Activated CD4-positive, CD25-positive, alpha-beta regulatory T cell treated with anti-CD3 and anti-CD28 coated beads, Interleukin-2, amount 50 U/mL, for 16 hours (primary cell): ENCODE measurements around the gene LKAAEAR1.
A peak's percentile ranks its signal among the peaks of the same experiment; 100 is the strongest.

Experiments
- DNase-seq: peaks from one replicate; pipeline ENCODE4 v3.0.0-alpha.2; 2020; ENCODE audit warnings: low read depth, low spot score

LKAAEAR1 gene

GRCh38 chr20:64051561-64052325 lies 32.5 kb downstream of the LKAAEAR1 start:
- no peak for DNase-seq

DNA sequence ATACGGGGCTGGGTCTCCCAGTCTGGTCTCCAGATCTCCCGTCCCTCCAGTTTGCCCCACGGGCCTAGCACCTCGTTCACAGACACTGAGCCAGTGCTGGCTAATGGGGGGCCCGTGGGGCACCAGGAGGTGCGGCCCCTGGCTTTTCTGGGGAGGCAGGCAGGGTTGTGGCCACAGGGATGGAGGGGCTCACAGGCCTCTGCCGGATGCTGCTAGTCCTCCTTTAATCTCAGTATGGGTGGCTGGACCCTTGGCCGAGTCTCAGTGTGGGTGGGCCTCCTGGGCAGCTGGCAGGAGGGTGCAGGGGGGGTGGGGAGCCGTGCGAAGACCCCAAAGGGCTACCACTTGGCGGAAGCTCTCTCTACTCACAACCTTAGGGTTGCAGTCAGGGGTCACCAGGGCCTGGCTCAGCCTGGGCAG lies 33.2 kb downstream of the LKAAEAR1 start:
- DNase-seq: no peak

- DNase-seq: no peak
These were observed 33.8 kb downstream of the LKAAEAR1 start for GRCh38 chr20:64050261-64051032.

DNA sequence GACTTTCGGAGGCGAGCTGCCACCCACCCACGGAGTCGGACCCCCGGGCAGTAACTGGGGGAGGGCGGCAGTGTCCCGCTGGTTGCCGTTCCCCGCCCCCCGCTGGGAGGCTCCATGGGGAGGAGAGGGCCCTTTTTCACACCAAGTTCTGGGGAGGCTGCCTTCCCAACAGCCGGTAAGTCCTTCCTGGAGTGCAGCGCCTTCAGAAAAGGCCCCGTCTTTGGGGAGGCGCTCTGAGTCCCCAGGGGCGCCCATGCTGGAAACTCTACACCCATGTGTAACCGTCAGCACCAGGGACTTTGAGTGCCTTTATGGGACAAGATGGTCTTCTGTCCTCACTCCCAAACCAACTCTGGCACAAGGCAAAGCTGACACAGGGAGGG lies 34.3 kb downstream of the LKAAEAR1 start:
- no peak for DNase-seq

DNA sequence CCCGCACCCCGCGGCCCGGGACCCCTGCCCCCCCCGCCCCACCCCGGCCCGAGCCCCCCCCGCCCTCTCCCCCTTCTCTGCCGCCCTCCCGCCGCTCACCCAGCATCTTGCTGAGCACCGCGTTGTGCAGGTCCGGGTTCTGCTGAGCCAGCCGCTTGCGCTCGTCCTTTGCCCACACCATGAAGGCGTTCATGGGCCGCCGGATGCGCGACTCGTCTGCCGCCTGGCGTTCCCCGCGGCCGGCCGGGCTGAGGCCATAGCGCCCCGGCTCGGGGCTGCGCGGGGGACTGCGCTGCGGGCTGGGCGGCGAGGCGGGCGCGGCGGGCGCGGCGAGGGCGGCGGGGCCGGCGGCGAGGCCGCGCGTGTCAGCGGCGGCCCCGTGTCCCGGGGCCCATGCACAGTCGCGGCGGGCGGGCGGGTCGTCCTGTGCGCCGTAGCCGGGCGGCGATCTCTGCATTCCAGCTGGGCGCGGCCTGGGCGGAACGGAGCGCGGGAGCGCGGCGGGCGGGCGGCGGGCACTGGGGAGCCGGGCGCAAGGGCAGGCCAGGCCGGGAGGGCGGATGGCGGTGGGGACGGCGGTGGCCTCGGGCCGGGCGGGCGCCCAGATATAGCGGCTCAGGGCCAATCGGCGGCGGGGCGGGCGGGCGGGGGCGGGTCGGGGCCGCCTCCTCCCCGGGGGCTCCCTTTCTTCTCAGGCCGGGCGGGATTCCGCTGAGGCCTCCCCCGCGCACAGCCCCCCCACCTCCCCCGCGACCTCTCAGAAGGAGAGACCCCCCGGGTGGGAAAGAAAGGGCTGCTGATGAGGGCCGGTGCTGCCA lies 34.9 kb downstream of the LKAAEAR1 start, which contains the start of gene SOX18:
TSS of gene SOX18 (minus strand) at position 580 of the 818 bp plus-strand sequence. CDS start at position 457, 123 bp downstream.
- DNase-seq: no peak

DNA sequence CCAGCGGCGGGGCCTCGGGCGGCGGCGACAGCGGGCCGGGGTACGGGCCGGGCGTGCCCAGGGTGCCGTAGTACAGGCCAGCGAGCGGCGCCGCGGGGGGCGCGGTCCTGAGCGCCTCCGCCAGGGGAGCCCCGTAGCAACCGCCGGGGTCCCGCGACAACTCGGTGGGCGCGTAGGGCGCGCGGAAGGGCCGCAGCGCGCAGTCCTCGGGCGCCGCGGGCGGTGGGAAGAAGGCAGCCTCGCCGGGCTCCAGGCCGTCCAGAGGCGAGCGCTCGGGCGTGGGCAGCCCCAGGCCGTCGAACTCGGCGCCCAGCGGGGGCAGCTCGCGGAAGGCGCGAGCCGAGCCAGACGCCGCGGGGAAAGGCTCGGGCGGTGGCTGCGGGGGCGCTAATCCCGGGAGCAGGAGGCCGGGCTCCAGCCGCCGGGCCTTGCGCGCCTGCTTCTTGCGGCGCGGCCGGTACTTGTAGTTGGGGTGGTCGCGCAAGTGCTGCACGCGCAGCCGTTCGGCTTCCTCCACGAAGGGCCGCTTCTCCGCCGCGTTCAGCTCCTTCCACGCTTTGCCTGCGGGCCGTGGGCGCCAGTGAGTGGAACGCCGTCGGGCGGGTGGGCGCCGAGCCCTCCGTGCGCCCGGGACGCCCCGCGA lies 35.7 kb downstream of the LKAAEAR1 start:
- no peak for DNase-seq

DNA sequence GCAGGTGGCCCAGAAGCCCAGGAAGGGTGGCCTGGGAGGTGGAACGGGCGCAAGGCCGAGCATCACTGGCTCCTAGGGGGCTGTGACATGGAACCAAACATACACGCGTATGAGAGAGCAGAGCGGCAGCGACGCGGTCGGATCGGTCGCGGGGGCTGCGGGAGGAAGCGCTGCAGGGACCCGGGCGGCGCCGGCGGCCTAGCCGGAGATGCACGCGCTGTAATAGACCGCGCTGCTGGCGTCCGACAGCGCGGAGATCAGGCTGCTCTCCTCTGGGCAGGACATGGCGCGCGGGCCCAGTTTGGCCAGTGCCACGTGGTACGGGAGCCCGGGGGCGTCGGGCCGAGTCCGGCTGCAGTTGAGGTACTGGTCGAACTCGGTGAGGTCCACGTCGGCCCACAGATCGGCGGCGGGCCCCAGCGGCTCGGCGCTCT lies 36.2 kb downstream of the LKAAEAR1 start:
- DNase-seq: no peak

- no peak for DNase-seq
These were observed 37.2 kb downstream of the LKAAEAR1 start for GRCh38 chr20:64047046-64047389.

DNA sequence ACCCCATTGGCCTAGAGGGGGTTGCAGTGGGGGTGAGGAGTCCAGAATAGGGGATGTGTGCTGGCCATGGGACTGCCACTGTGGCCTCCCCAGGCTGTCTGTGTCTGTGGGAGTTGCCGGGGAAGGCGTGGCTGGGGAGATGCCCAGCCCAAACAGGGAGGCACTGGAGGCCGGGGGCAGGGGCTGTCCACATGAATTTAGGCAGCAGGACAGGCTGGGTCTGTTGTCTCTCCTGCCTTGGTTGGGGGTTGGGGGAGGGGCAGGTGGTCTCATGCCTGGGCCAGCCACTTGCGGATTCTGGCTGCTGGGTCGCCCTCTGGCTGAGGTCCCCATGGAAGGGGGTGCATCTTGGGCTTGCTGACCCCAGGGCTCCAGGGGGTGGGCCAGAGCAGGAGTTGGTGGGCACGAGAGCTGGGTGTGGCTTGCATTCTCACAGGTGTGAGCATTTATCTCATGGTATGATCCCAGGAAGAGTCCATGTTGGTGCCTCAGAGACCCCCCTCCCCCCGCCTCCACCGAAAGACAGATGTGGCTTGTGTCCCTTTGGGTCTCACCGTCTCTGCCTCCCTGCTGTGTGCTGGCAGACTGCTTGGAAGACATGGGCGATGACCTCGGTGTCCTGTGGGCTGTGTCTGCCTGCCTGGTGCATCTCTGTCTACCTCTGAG lies 38.7 kb downstream of the LKAAEAR1 start:
- no peak for DNase-seq

DNA sequence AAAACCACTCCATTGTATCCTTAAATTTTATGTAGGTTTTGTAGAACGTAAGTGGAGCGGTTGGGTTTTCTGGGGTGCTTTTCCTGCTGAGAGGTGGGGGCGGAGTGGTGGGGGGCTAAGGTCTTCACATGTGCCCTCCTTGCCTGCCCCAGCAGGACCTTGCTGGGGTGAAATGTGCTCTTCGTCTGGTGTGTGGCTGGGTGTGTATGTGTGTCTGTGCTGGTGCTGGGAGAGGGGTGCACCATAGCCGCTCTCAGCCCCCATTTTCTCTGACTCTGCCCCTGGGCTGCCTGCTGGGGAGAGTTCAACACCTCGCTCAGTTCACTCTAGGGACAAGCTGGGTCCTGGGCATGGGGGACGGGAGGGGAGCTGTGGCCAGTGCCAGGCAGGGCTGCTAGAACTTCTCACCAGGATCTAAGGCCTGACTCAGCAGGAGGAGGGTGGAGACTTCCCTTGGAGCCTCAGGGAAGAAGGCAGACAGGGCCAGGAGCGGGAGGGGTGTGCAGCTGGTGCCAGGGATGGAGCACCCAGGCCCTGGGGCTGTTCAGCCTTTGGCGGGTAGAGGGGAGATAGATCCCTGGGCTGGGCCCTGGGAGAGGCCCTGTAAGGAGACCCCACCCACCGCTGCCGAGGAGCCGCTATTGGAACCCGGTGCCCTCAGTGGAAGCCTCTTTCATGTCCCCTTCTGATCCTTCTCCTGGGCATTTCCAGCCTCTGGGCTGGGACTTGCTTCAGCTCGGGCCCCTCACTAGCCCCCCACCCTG lies 39.5 kb downstream of the LKAAEAR1 start:
- DNase-seq: no peak

- no peak for DNase-seq
These were observed 40.4 kb downstream of the LKAAEAR1 start for GRCh38 chr20:64043768-64044167.

DNA sequence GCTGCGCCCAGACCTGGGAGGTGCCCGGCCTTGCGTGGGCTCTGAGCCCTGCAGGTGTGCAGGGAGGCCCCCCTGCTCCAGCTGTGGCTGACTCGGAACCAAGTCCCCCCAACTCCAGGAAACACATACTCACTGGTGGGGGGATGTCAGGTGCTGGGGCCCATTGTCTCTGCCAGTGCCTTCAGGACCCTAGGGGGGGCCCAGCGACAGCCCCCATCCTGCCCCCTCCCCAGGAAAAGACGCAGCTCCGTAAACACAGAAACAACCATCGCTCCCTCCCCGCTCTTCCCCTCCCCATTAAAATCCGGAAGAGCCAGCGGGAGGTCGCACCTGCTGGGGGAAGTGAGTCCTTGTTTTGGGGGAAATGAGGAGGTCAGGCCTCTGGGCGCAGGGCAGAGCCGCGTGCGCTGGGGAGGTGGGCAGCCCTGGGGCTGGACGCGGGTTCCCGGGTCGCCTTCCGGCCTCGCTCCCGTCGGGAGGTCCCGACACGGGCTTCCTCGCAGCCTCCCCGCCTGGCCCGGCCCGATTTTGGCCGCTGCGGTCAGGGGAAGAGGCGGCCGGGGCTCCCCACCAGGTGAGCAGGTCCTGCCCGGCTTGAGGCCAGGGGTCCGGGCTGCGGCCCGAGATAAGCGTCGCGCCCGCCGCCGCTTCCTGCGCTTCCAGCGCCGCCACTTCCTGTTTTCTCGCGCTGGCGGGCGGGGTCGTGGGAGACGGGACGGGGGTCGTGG lies 42.0 kb downstream of the LKAAEAR1 start:
- no peak for DNase-seq

- DNase-seq: no peak
These were observed 42.5 kb downstream of the LKAAEAR1 start for GRCh38 chr20:64041781-64042053.

GRCh38 chr20:64041040-64041780 lies 43.0 kb downstream of the LKAAEAR1 start:
- DNase-seq: no peak

DNA sequence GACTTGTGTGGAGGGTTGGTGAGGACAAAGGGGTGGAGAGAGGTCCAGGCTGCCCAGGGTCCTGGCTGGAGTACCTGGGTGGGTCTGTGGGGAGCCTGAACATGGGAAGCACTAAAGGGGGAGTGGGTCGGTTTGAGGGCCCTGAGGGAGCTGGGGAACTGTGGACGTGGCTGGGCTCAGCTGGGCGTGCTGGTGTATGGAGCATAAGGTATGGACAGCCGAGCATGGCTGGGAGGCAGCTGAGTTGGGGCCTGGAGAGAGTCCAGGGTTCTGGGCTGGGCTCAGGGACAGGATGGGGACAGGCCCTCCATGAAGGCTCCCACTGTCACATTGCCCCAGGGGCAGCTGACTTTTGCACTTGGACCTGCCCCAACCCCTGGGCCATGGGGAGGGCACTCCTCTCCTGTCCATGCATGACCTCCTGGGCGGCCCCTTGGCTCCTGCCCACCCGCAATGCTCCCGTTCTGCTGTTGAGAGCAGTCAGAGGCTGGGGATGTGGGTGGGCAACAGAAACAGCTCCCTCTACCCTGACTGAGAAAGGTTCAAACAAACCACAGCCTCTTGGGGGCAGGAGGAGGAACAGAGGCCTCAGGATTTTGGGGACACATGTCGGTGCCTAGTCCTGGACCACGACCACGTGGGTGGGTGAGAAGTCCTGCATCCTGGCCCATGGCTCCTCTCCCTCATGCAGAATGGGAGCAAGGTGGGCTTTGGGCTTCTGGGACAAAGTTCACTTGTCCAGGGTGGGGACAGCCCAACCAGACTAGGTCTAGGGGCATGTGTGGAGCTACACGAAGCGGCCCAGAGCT lies 43.8 kb downstream of the LKAAEAR1 start:
- DNase-seq: no peak

GRCh38 chr20:64039293-64040160 lies 44.7 kb downstream of the LKAAEAR1 start:
- no peak for DNase-seq

DNA sequence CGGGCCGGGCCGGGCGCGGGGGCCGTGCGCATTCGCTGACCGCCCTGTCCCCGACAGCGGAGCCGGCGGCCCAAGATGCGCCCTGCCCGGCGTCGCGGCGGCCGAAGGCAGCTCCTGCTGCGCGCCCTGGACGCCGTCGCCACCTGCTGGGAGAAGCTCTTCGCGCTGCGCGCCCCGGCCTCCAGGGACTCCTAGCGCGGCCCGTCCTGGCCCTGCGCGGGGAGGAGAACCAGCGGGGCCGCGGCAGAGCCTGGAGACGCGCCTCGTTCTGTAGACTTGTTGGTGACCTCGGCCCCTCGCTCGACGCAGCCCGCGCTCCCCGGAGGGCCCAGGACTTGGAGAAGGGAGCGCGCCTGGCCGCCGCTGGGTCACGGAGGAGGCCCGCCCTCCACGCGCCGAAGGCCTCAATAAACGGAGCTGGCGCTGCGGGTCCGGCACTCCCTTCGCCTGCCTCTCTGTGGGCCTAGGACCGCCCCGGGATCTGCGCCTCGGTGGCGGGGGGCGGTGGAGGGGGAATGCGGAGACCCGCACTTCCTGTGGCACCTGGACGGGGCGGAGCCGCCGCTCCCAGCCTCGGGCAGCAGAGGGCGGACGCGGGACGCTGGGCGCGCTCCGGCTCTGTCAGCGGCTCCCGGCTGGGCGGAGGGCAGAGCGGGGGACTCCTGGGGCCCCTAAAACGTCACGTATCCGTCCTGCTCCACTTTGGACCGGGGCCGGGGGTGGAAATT lies 45.5 kb downstream of the LKAAEAR1 start:
- peak; percentile 42 for DNase-seq
